Activated T-cell treated with anti-CD3 and anti-CD28 coated beads, Interleukin-2, amount 50 U/mL, for 72 hours (primary cell): ENCODE results near the gene ADNP2. TPM values are rescaled to one million over a fixed set of nuclear protein-coding genes. Genes with fewer than 3 reads are reported as not detected.
"Not testable (repeated sequence)": the region's sequence is repeated elsewhere in the genome, so short reads cannot be mapped to it uniquely, and the experiment has no call there.

Experiments used
- ATAC-seq, 2 donors: fragments of 150-1000 bp; cut with Tn5 transposase; replicated peaks in 1 of 2; 2 replicates each; pipeline ENCODE4 v1.10.0; 2021; ENCODE audit warnings: moderate library complexity in 2 of 2, mild to moderate bottlenecking in 1 of 2
- DNase-seq, 2 donors: peaks; one replicate each; pipeline ENCODE4 v3.0.0; 2021 to 2022; ENCODE audit warnings: mixed read lengths in 1 of 2
- H3K27ac Mint-ChIP-seq: one replicate; pipeline ENCODE4 v1.8.0; 2022; ENCODE audit warnings: mild to moderate bottlenecking, moderate library complexity, mixed read lengths
- H3K27me3 Mint-ChIP-seq: one replicate; pipeline ENCODE4 v1.8.0; 2022; ENCODE audit warnings: low read depth, mixed read lengths
- H3K36me3 Mint-ChIP-seq, 2 donors: one replicate each; pipeline ENCODE4 v1.8.0; 2022; ENCODE audit warnings: mixed read lengths in 2 of 2, mild to moderate bottlenecking in 1 of 2; ENCODE audit not compliant: insufficient read depth in 2 of 2
- H3K4me1 Mint-ChIP-seq: one replicate; pipeline ENCODE4 v1.8.0; 2022; ENCODE audit warnings: low read depth, mixed read lengths
- H3K4me3 Mint-ChIP-seq, 2 donors: one replicate each; pipeline ENCODE4 v1.8.0; 2022; ENCODE audit warnings: mild to moderate bottlenecking in 2 of 2, mixed read lengths in 2 of 2, moderate library complexity in 2 of 2
- H3K9me3 Mint-ChIP-seq, 2 donors: one replicate each; pipeline ENCODE4 v1.8.0; 2022; ENCODE audit warnings: mixed read lengths in 2 of 2
- total RNA-seq, 2 donors: library from RNA; stranded (reverse); gene quantifications; one replicate each; pipeline ENCODE4 v1.2.3, GENCODE V29; 2022

Gene ADNP2
- total RNA-seq, 2 donors from 2014 or later = 25.1 to 33.4 TPM

DNA sequence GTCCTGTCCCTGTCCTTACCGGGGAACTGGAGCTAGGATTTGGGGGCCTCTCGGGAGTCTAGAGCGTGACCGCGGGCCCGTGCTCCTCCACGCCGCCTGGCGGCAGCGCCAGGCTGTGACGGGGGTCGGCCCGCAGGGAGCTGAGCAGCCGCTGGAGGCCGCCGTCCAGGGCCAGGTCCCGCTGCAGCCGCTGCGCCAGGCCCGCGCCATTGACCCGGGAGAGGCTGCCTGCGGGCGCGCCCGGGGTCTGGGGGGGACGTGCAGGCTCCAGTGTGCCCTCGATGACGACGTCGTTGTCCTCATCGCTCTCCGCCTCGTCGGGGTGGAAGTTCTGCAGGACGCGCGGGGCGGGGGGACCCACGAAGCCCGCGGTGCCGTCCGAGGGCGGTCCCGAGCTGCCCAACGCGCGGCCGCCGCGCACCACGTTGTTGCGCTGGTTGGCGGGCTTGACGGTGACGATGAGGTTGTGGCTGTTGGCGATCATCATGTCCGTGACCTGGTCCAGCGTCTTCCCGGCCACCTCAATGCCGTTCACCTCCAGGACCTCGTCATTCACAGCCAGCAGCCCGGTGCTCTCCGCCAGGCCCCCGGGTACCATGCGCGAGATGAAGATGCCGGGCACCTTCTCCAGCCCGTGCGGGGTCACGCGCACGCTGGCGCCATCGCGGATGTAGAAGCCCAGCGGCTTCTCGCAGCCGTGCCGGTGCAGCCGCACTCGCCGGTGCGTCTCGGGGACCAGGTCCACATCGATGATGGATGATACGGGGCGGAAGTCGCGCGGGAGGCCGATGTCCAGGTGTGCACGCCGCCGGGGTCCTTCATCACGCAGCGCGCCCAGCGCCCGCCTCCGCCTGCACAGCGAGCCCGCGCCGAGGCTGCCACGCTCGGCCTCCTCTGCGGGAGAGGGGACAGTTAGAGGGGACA lies 50.9 kb downstream of the ADNP2 start:
- no peaks in the 10 kb centered on the region for H3K4me1 Mint-ChIP-seq
- peaks cover 21% of the 10 kb centered on the region for H3K27me3 Mint-ChIP-seq
- H3K36me3 Mint-ChIP-seq = peaks cover 0 to 2% of the 10 kb centered on the region in 2 donors
- H3K9me3 Mint-ChIP-seq = peaks cover 0 to 6% of the 10 kb centered on the region in 2 donors
- DNase-seq (peak; percentile 64 to 68), ATAC-seq (peak; percentile 88 to 90)
- no peak overlapping the region for H3K27ac Mint-ChIP-seq
- H3K4me3 Mint-ChIP-seq = peak overlapping the region; percentile 15 to 52

DNA sequence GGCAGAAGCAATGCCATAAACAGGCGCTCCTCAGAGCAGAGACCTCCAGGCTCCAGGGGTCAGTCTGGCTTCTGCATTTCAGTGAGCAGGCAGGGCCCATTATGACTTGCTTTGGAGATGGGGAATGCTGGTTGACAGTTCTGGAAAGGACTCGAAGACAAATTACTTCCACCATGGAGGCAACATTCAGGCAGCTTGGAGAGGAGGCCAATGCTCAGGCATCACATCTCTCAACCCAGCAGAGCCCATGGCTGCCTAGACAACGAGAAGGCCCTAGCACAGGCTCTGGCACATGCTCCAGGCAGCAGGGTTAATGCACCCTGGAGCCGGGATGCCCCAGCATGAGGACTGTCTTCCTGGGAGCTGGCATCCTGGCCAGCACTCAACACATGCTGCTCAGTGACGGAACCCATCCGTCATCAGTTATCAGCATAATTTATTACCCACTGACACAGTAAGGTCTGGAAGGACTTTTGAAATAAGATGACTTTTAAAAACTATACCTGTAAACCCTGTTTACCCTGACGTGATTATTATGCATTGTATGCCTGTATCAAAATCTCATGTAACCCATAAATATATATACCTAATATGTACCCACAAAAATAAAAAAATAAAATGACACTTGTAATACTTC lies 52.8 kb downstream of the ADNP2 start:
- Mint-ChIP-seq H3K27ac (no peak overlapping the region), H3K36me3 (peaks cover 3 to 5% of the 10 kb centered on the region in 2 donors), H3K9me3 (peaks cover 5 to 12% of the 10 kb centered on the region in 2 donors), H3K27me3 (peaks cover 31% of the 10 kb centered on the region), H3K4me1 (no peaks in the 10 kb centered on the region), H3K4me3 (no peak overlapping the region)
- ATAC-seq = no peak
- DNase-seq = no peak

DNA sequence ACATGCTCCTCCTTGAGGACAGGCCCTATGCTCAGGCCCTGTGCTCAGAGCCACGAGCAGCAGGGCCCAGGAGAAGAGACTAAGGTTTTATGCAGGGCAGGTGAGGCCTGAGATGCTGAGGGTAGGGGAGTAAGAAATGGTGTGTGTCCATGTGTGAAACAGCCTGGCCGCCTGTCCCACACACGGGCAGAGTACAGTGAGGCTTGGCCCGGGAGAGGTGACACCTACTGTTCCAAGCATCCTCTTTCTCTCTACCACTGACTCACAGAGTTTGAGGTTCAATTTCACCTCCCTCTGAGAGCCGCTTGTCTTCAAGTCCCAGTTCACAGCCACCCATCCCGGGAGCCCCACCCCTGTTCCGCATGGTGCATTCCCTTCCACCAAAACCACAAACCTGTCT lies 54.1 kb downstream of the ADNP2 start:
- H3K27ac Mint-ChIP-seq = no peak overlapping the region
- H3K9me3 Mint-ChIP-seq = peaks cover 5 to 12% of the 10 kb centered on the region in 2 donors
- no peak overlapping the region for H3K4me3 Mint-ChIP-seq
- no peaks in the 10 kb centered on the region for H3K4me1 Mint-ChIP-seq
- peaks cover 28% of the 10 kb centered on the region for H3K27me3 Mint-ChIP-seq
- ATAC-seq = no peak
- H3K36me3 Mint-ChIP-seq = peaks cover 3 to 5% of the 10 kb centered on the region in 2 donors
- no peak for DNase-seq

DNA sequence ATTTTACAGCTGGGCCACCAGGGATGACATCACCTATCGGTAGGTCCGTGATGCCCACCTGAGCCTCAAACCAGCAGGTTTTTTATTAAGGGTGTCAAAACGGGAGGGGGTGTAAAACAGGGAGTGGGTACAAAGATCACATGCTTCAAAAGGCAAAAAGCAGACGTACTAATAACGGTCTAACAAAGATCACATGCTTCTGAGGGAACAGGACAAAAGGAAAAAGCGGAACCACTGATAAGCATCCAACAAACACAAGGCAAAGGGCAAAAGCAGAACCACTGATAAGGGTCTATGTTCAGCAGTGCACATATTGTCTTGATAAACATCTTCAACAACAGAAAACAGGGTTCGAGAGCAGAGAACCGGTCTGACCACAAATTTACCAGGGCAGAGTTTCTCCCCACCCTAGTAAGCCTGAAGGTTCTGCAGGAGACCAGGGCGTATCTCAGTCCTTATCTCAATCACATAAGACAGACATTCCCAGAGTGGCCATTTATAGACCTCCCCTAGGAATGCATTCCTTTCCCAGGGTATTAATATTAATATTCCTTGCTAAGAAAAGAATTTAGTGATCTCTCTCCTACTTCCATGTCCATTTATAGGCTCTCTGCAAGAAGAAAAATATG lies 55.8 kb downstream of the ADNP2 start:
- H3K36me3 Mint-ChIP-seq, DNase-seq, H3K27ac Mint-ChIP-seq, H3K4me1 Mint-ChIP-seq, ATAC-seq, H3K4me3 Mint-ChIP-seq: not testable (repeated sequence)
- peaks cover 5 to 12% of the 10 kb centered on the region in 2 donors for H3K9me3 Mint-ChIP-seq
- peaks cover 38% of the 10 kb centered on the region for H3K27me3 Mint-ChIP-seq

DNA sequence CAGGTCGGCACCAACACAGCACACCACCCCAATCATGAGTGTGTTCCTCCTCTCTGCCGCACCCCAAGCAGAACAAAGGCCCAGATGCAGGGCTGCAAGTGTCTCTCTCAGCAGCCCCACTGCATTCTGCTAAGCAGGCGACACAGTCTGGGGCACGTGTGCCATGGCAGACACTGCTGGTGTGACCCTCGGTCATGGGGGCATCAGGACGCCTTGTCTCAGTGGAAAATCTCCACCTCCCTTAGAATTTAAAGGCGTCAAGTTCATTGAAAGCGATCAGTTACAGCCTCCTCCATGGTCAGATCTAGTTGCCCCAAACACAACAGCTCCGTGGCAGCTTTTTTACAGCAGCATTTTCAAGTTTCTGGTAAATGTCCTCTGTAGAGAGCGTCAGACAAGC lies 57.2 kb downstream of the ADNP2 start:
- Mint-ChIP-seq H3K27ac (no peak overlapping the region), H3K36me3 (peaks cover 3 to 5% of the 10 kb centered on the region in 2 donors), H3K4me3 (no peak overlapping the region), H3K4me1 (peaks cover 4% of the 10 kb centered on the region), H3K9me3 (peaks cover 5 to 12% of the 10 kb centered on the region in 2 donors), H3K27me3 (peaks cover 39% of the 10 kb centered on the region)
- DNase-seq (no peak), ATAC-seq (no peak)

DNA sequence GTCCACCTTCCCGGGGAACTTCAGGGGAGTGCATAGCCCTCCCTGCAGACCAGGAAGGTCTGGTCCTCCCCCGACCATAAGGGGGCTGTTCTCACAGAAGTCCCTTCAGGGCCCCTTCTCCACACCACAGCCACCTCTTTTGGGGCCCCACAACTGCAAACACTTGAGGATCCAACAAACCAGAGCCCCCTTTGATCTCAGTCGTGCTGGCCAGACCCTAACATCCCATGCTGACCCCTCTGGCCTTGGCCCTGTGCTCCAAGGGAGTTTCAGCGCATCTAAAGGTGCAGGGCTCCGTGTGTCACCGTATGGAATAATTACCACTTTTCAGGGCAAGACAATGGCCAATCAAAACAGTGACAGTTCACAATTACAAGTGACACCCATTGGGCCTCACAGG lies 57.7 kb downstream of the ADNP2 start:
- DNase-seq (no peak), ATAC-seq (no peak)
- H3K27me3 Mint-ChIP-seq = peaks cover 43% of the 10 kb centered on the region
- peaks cover 8% of the 10 kb centered on the region for H3K4me1 Mint-ChIP-seq
- H3K4me3 Mint-ChIP-seq = no peak overlapping the region
- peaks cover 5 to 12% of the 10 kb centered on the region in 2 donors for H3K9me3 Mint-ChIP-seq
- H3K36me3 Mint-ChIP-seq = peaks cover 3 to 5% of the 10 kb centered on the region in 2 donors
- H3K27ac Mint-ChIP-seq = no peak overlapping the region

DNA sequence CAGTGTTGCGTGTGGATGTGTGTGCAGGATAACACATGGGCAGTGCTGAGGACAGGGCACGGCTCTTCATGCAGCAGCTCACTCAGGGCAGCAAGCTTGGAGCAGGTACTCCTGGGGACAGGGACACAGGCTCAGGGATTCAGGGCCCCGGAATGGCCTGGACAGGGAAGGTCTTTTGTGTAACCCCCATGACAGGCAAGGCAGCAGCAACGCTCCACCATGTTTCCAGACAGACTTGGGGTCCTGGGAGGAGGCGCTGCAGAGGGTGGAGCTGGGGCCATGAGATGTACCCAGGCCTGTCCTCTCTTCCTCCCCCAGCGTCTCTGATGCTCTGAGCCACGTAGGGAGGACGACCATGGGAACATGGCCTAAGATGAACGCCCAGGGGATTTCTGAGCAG lies 58.3 kb downstream of the ADNP2 start:
- peaks cover 9% of the 10 kb centered on the region for H3K4me1 Mint-ChIP-seq
- H3K9me3 Mint-ChIP-seq = peaks cover 5 to 12% of the 10 kb centered on the region in 2 donors
- H3K4me3 Mint-ChIP-seq = no peak overlapping the region
- DNase-seq (no peak), ATAC-seq (no peak)
- no peak overlapping the region for H3K27ac Mint-ChIP-seq
- peaks cover 49% of the 10 kb centered on the region for H3K27me3 Mint-ChIP-seq
- peaks cover 3 to 5% of the 10 kb centered on the region in 2 donors for H3K36me3 Mint-ChIP-seq

DNA sequence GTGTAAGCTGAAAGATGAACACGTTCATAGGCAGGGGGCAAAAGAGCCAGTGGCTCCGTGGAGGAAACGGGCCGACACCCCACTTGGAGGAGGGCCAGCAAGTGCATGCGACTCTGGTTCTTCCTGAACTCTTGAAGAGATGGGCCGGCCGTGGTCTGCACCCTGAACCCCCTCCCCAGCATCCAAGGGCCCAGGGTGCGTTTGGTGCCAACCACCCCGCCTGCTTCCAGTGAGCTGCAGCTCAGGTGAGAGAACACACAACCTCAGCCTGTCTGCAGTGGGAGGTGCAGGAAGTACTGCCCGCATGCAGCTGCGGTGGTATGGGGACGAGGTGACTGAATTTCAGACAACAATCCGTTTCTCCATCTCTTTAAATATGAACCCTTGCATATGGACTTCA lies 58.9 kb downstream of the ADNP2 start:
- peaks cover 55% of the 10 kb centered on the region for H3K27me3 Mint-ChIP-seq
- no peak overlapping the region for H3K27ac Mint-ChIP-seq
- H3K9me3 Mint-ChIP-seq = peaks cover 5 to 12% of the 10 kb centered on the region in 2 donors
- no peak for DNase-seq
- no peak for ATAC-seq
- peaks cover 3 to 5% of the 10 kb centered on the region in 2 donors for H3K36me3 Mint-ChIP-seq
- peaks cover 9% of the 10 kb centered on the region for H3K4me1 Mint-ChIP-seq
- H3K4me3 Mint-ChIP-seq = no peak overlapping the region

DNA sequence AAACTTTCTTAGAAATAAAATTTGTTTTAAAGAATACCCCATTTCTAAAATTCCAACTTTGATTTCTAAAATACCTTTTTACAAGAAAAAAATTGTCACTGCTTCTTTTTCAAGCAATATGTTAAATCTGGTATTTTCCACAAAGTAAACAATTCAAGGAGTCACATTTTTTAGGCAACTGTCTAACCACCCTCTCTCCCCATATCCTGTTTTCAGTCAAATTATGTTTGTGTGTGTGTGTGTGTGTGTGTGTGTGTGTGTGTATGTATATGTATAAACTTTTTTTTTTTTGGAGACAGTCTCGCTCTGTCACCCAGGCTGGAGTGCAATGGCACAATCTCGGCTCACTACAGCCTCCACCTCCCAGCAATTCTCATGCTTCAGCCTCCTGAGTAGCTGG lies 59.3 kb downstream of the ADNP2 start:
- ATAC-seq (no peak), DNase-seq (no peak)
- peaks cover 3 to 5% of the 10 kb centered on the region in 2 donors for H3K36me3 Mint-ChIP-seq
- no peak overlapping the region for H3K27ac Mint-ChIP-seq
- H3K9me3 Mint-ChIP-seq = peaks cover 5 to 12% of the 10 kb centered on the region in 2 donors
- H3K4me1 Mint-ChIP-seq = peaks cover 9% of the 10 kb centered on the region
- H3K4me3 Mint-ChIP-seq = no peak overlapping the region
- H3K27me3 Mint-ChIP-seq = peaks cover 59% of the 10 kb centered on the region

DNA sequence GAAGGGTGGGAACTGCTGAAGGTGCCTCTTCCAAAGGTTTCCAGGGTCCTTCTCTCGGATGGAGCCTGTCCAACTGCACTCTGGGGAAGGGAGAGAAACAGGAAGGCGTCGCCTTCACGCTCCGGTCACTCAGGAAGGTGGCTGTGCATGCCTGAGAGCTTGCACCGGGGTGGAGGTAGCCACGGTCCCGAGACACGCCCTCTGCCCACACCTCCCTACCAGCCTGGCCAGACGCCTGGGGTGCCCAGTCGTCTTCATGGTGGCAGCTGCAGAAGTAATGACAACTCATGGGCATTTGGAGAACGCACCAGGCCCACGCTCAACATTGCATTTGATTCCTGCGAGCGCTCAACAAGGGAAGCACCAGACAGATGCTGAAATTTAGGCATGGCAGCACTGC lies 59.9 kb downstream of the ADNP2 start:
- ATAC-seq = no peak
- peaks cover 3 to 5% of the 10 kb centered on the region in 2 donors for H3K36me3 Mint-ChIP-seq
- DNase-seq = no peak
- peaks cover 5 to 12% of the 10 kb centered on the region in 2 donors for H3K9me3 Mint-ChIP-seq
- peaks cover 9% of the 10 kb centered on the region for H3K4me1 Mint-ChIP-seq
- no peak overlapping the region for H3K27ac Mint-ChIP-seq
- no peak overlapping the region for H3K4me3 Mint-ChIP-seq
- peaks cover 59% of the 10 kb centered on the region for H3K27me3 Mint-ChIP-seq

DNA sequence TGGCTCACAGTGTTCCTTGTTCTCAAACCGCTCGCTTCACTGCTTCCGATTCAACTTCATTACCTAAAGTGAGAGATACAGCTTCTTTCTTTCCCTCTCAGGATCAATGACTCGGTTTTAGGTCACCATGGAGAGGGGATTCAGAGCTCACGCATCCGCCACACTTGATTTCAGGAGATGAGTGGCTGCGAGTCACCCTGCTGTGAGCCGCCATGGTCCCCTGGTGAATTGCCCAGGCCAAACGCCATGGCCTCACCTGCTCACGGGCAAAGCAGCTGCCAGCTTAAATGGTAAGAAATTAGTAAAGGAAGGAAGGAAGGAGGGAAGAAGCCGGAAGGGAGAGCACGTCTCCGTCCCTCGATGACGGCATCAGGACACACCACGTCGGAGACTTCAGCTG lies 60.5 kb downstream of the ADNP2 start:
- DNase-seq (no peak), ATAC-seq (no peak)
- peaks cover 59% of the 10 kb centered on the region for H3K27me3 Mint-ChIP-seq
- no peak overlapping the region for H3K4me3 Mint-ChIP-seq
- H3K9me3 Mint-ChIP-seq = peaks cover 5 to 8% of the 10 kb centered on the region in 2 donors
- H3K36me3 Mint-ChIP-seq = peaks cover 3 to 5% of the 10 kb centered on the region in 2 donors
- H3K4me1 Mint-ChIP-seq = peaks cover 9% of the 10 kb centered on the region
- H3K27ac Mint-ChIP-seq = no peak overlapping the region

DNA sequence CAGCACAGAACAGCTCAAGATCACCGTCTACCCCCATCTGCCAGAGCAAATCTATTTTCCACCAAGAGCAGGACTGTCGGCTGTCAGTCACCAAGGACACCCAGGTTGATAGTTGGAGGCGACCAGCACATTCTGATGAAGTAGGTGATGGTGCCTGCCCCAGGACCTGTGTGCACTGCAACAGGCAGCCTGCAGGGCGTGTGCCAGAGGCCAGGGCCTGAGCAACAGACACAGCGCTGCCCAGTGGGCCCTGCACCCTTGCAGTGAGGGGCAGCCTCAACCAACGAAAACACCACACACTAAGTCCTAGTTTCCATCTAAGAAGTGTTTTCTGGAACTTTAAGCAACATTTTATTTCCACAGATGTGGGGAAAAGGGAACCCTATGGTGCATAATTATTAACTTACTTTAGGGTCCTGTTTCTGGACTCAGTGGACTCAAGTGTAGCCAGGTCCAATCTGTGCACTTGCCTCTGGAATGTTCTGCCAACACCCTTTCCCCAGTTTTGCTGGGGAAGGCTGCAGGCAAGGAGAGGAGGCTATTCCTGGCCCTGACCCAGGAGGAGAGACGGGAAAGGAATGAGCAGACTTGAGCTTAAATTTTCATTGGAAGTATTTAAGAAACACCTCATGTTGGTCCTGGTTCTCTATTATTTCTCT lies 61.5 kb downstream of the ADNP2 start:
- H3K27me3 Mint-ChIP-seq = peaks cover 67% of the 10 kb centered on the region
- DNase-seq (no peak), ATAC-seq (no peak)
- peaks cover 3% of the 10 kb centered on the region in 2 donors for H3K9me3 Mint-ChIP-seq
- H3K27ac Mint-ChIP-seq = no peak overlapping the region
- peaks cover 3 to 5% of the 10 kb centered on the region in 2 donors for H3K36me3 Mint-ChIP-seq
- no peak overlapping the region for H3K4me3 Mint-ChIP-seq
- peaks cover 16% of the 10 kb centered on the region for H3K4me1 Mint-ChIP-seq
